Glomerular endothelial cell (primary cell): ENCODE measurements around the gene ZNF582. TPM values are rescaled to one million over a fixed set of nuclear protein-coding genes. Genes with fewer than 3 reads are reported as not detected.
"Not testable (repeated sequence)": the region's sequence is repeated elsewhere in the genome, so short reads cannot be mapped to it uniquely, and the experiment has no call there.

Experiments
- DNase-seq: peaks from one replicate; pipeline ENCODE4 v3.0.0-alpha.2; 2011; ENCODE audit warnings: low read depth, low spot score; ENCODE audit errors: extremely low read depth
- total RNA-seq: library from RNA; depleted of rRNA; stranded (reverse); fragments of >200 nt; gene quantifications from 2 replicates; pipeline ENCODE4 v1.2.3, GENCODE V29; 2015

The ZNF582 gene
- total RNA-seq, 1 donor from 2014 or later: 4.0 TPM

GRCh38 chr19:56355517-56355916 is 37.8 kb downstream of the ZNF582 start:
- no peak for DNase-seq

DNA sequence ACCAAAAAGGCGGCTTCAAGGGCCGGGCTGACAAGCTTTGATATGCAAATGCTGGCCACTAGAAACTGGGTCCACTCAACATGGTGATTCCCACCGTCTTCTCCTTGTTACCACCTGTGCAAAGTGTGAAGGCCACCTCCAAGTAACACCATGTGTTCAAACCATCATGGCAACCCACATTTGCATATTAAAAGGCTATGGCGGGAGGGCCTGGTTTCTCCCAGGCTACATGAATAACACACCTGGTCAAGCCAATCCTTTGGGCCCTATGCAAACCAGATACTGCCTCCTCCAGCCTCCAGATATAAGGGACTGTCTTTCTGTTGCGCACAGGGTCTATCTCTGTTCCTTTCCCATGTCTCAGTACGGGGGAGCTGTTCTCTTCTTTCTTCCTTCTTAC is 42.1 kb downstream of the ZNF582 start:
- DNase-seq: no peak

- DNase-seq: no peak
Observed at GRCh38 chr19:56350416-56351045, 42.8 kb downstream of the ZNF582 start.

DNA sequence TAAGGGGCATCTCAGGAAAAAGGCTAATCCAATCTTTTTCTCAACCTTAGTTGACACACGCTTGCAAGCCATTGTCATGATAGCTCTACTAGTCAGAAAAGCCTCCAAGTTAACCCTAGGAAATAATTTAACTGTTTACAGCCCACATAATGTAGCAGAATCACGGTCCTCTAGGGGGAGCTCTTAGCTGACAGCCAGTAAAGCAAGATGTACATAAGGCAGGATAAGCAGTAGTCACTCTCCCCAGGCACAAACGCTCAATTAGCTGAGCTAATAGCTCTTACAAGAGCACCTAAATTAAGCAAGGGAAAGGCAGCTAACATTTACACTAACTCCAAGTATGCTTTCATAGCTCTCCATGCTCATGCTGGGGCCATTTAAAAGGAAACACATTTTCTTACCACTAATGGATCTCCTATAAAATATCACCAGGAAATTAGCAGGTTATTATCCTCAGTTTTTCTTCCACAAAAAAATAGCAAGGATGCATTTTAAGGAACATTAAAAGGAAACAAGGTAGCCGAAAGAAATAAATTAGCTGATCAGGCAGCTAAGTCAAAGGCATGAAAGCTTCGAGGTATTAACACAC is 45.0 kb downstream of the ZNF582 start:
- DNase-seq: no peak

GRCh38 chr19:56347163-56347778 is 46.1 kb downstream of the ZNF582 start:
- no peak for DNase-seq

DNA sequence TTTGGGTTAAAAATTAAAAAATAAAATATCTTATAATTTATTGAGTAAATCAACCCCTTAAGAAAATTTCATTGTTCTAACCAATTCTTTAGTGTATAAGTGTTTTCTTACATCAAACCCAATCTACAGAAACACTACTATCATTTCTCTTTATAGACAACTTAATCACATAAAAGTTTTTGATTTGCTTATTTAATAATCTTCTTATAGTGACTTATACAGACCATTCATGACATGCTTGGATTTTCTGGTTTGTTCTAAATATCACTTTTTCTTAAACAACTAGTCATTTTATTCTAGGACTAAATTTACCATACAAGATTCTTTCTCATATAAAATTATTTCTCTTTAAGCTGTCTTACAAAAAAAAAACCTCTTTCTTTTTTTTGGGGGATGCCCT is 51.4 kb downstream of the ZNF582 start:
- no peak for DNase-seq

- not testable (repeated sequence) for DNase-seq
Observed at GRCh38 chr19:56339031-56339430, 54.3 kb downstream of the ZNF582 start.

- DNase-seq: not testable (repeated sequence)
Observed at GRCh38 chr19:56337077-56337476, 56.3 kb downstream of the ZNF582 start.

GRCh38 chr19:56335371-56335770 is 58.0 kb downstream of the ZNF582 start:
- DNase-seq: not testable (repeated sequence)

- no peak for DNase-seq
Observed at GRCh38 chr19:56333506-56333905, 59.8 kb downstream of the ZNF582 start.

Other genes with a start within 250 kb of the ZNF582 start
- gene GALP, start 217.5 kb downstream of the ZNF582 start, total RNA-seq: not detected in 2 replicates
- not detected in 2 replicates for gene ZSCAN5B, start 195.8 kb downstream of the ZNF582 start, total RNA-seq
- gene ZSCAN5C, start 191.3 kb downstream of the ZNF582 start, total RNA-seq: not detected in 2 replicates
- 0.53 and 0.82 TPM in 2 replicates for gene EDDM13, start 120.8 kb downstream of the ZNF582 start, total RNA-seq
- 4.0 and 4.1 TPM in 2 replicates for gene ZSCAN5A, start 78.7 kb downstream of the ZNF582 start, total RNA-seq
- 1.9 and 6.4 TPM in 2 replicates for gene ZNF583, start 10.8 kb upstream of the ZNF582 start, total RNA-seq
- gene ZNF667, start 83.8 kb upstream of the ZNF582 start, total RNA-seq: 2.6 and 4.0 TPM in 2 replicates
- 2.2 and 2.8 TPM in 2 replicates for gene ZNF471, start 114.3 kb upstream of the ZNF582 start, total RNA-seq
- gene ZFP28, start 145.4 kb upstream of the ZNF582 start, total RNA-seq: 5.4 and 6.3 TPM in 2 replicates
- gene ZNF470, start 173.9 kb upstream of the ZNF582 start, total RNA-seq: 3.3 and 3.5 TPM in 2 replicates
- 24.4 and 24.8 TPM in 2 replicates for gene ZNF71, start 201.8 kb upstream of the ZNF582 start, total RNA-seq
- gene SMIM17, start 249.6 kb upstream of the ZNF582 start, total RNA-seq: 0.58 and 1.2 TPM in 2 replicates